Measurements from ENCODE around the gene DSTN.

DNA sequence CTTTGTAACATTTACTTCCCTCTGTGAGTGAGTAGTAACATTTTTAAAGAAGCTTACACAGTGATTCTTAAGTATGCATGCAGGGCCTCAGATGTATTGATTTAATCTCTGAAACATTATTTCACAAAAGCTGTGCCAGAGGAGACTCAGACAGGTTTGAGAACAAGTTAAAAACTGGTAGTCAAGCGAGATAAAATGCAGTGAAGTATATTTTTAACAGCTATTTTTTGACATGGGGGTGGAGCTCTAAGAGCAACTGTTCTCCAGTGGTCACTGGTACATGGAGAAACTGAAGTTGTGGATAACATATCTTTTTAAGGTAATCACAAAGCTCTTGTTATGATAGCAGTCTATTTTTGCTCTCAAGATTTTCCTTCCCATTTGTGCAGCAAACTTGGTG, 20.4 kb downstream of the DSTN start:
- TF ChIP-seq, protein P1, sequence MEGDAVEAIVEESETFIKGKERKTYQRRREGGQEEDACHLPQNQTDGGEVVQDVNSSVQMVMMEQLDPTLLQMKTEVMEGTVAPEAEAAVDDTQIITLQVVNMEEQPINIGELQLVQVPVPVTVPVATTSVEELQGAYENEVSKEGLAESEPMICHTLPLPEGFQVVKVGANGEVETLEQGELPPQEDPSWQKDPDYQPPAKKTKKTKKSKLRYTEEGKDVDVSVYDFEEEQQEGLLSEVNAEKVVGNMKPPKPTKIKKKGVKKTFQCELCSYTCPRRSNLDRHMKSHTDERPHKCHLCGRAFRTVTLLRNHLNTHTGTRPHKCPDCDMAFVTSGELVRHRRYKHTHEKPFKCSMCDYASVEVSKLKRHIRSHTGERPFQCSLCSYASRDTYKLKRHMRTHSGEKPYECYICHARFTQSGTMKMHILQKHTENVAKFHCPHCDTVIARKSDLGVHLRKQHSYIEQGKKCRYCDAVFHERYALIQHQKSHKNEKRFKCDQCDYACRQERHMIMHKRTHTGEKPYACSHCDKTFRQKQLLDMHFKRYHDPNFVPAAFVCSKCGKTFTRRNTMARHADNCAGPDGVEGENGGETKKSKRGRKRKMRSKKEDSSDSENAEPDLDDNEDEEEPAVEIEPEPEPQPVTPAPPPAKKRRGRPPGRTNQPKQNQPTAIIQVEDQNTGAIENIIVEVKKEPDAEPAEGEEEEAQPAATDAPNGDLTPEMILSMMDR (IDR thresholded peaks at IDR 0.05): no peak
- TF ChIP-seq EP300 (IDR thresholded peaks at IDR 0.05): no peak
